ENCODE measurements around the gene ATP8A1. TPM values are rescaled to one million over a fixed set of nuclear protein-coding genes. Genes with fewer than 3 reads are reported as not detected.

The ATP8A1 gene
- total and polyA plus RNA-seq, 2 of the 8 experiments (the other 6 are each of a cell fraction or from before 2014, with no cell fraction given), result 3.7 to 14.9 TPM

GRCh38 chr4:42484630-42485029, 172.3 kb downstream of the ATP8A1 start:
- no peak overlapping the region for H2AK5ac ChIP-seq (ENCODE audit: low read depth, low read length)
- no peak for FAIRE-seq
- CTCF ChIA-PET (ENCODE audit: partially characterized antibody), result no interaction called here
- H4K20me1 ChIP-seq (replicated peaks in 1 of 2; ENCODE audit: control insufficient read depth in 1 of 2, insufficient read depth in 2 of 2, low read length in 2 of 2), result no peaks in the 10 kb centered on the region
- no peaks in the 10 kb centered on the region for H3K23me2 ChIP-seq (ENCODE audit: low read depth, low read length)
- H2BK120ac ChIP-seq (replicated peaks; ENCODE audit: low read depth, low read length), result no peak overlapping the region
- peak overlapping the region in 1 of 2 experiments; percentile 40; a peak in 1 of 4 replicates for H3K4me2 ChIP-seq (ENCODE audit: insufficient read depth in 1 of 2, low read depth in 2 of 2, low read length in 2 of 2)
- no peak overlapping the region for H3K4ac ChIP-seq (replicated peaks; ENCODE audit: insufficient read length, low read depth, low read length)
- no peaks in the 10 kb centered on the region for H3K79me1 ChIP-seq (ENCODE audit: low read depth, low read length)
- no peak overlapping the region for H4K8ac ChIP-seq (ENCODE audit: extremely low read depth, insufficient read depth, low read length)
- no peak for DNase-seq (ENCODE audit: low read depth in 1 of 2, low spot score in 2 of 2)
- peak overlapping the region in 1 of 4 experiments; percentile 13; a peak in 1 of 8 replicates for H3K4me3 ChIP-seq (ENCODE audit: extremely low read depth in 1 of 4, insufficient read depth in 2 of 4, low read depth in 3 of 4, low read length in 4 of 4)
- H4K91ac ChIP-seq (replicated peaks; ENCODE audit: insufficient read length, low read length), result no peak overlapping the region
- no peaks in the 10 kb centered on the region for H3K27me3 ChIP-seq (replicated peaks in 1 of 4; ENCODE audit: control insufficient read depth in 3 of 4, extremely low read depth in 1 of 4, insufficient read depth in 3 of 4, low read length in 3 of 4)
- 16% methylated on average over 4 of the region's 4 CpGs; no CpG with 5 or more reads in 1 of the 2 experiments for WGBS, 2 experiments (ENCODE audit: extremely low coverage in 1 of 2, insufficient coverage in 1 of 2, insufficient read length in 1 of 2, insufficient replicate concordance in 2 of 2, low coverage in 1 of 2, low lambda C conversion rate in 2 of 2, missing lambda C conversion rate in 1 of 2)
- H3K14ac ChIP-seq (ENCODE audit: insufficient read length), result no peak overlapping the region
- H3K27ac ChIP-seq (ENCODE audit: low read depth, low read length), result no peak overlapping the region
- POLR2A ChIA-PET (ENCODE audit: partially characterized antibody), result interaction anchor here (1.0 kb wide), 1 partner anchor 8 kb away, joined by 3 read pairs; no protein-coding TSS in a partner anchor
- no peaks in the 10 kb centered on the region for H3K79me2 ChIP-seq (ENCODE audit: control insufficient read depth in 1 of 2, insufficient read depth in 2 of 2, low read length in 2 of 2)
- peak overlapping the region; percentile 35 for H4K5ac ChIP-seq (ENCODE audit: insufficient read length, low read depth, low read length)
- H2BK15ac ChIP-seq (ENCODE audit: low read length), result no peak overlapping the region
- H3K9ac ChIP-seq (replicated peaks in 1 of 4; ENCODE audit: extremely low read depth in 1 of 4, low read depth in 3 of 4, low read length in 3 of 4), result no peak overlapping the region
- H2AFZ ChIP-seq (ENCODE audit: low read length), result no peak overlapping the region
- no peak overlapping the region for H3K23ac ChIP-seq (ENCODE audit: insufficient read length)
- H3K4me1 ChIP-seq (replicated peaks in 1 of 4; ENCODE audit: control insufficient read depth in 3 of 4, insufficient read depth in 4 of 4, low read length in 3 of 4), result peaks cover 1 to 29% (median 9%) of the 10 kb centered on the region in 4 experiments; a peak in 6 of 7 replicates
- H3K36me3 ChIP-seq (ENCODE audit: control insufficient read depth in 2 of 4, insufficient read depth in 4 of 4, low read length in 3 of 4), result no peaks in the 10 kb centered on the region
- H3K9me3 ChIP-seq (ENCODE audit: insufficient read depth in 2 of 2, low read depth in 1 of 2, low read length in 1 of 2), result no peaks in the 10 kb centered on the region
- no peak overlapping the region for H2BK5ac ChIP-seq (ENCODE audit: low read depth, low read length)
- H3K18ac ChIP-seq (ENCODE audit: extremely low read depth, low read length), result no peak overlapping the region
- H3K56ac ChIP-seq (replicated peaks; ENCODE audit: insufficient read length, low read depth, low read length), result no peak overlapping the region
- H2BK12ac ChIP-seq (ENCODE audit: low read depth, low read length), result no peak overlapping the region
- no peak overlapping the region for H2BK20ac ChIP-seq (ENCODE audit: low read length)
- TF ChIP-seq NANOG (IDR thresholded peaks at IDR 0.05; ENCODE audit: insufficient read depth, low read depth, low read length, poor library complexity, severe bottlenecking) (no peak), RFX5 (IDR thresholded peaks at IDR 0.05; ENCODE audit: borderline replicate concordance, low read depth, low read length) (no peak), MAX (IDR thresholded peaks at IDR 0.05) (no peak), HDAC2 (IDR thresholded peaks at IDR 0.05; ENCODE audit: borderline replicate concordance in 1 of 2, low read depth in 2 of 2, low read length in 2 of 2) (no peak), KDM4A (IDR thresholded peaks at IDR 0.05; ENCODE audit: low read depth, low read length, severe bottlenecking) (no peak), BCL11A (IDR thresholded peaks at IDR 0.05; ENCODE audit: low read depth in 2 of 2, low read length in 2 of 2) (no peak), KDM1A (IDR thresholded peaks at IDR 0.05; ENCODE audit: borderline replicate concordance, low read length) (no peak), SIRT6 (IDR thresholded peaks at IDR 0.05; ENCODE audit: low read length) (no peak), PHF8 (conservative IDR thresholded peaks at IDR 0.05; ENCODE audit: low read depth, low read length) (no peak), CEBPB (IDR thresholded peaks at IDR 0.05; ENCODE audit: low read depth, low read length) (no peak), KDM5A (IDR thresholded peaks at IDR 0.05; ENCODE audit: low read length) (no peak), TCF12 (IDR thresholded peaks at IDR 0.05; ENCODE audit: low read depth, low read length) (no peak), TEAD4 (IDR thresholded peaks at IDR 0.05; ENCODE audit: low read depth, low read length) (no peak), FOSL1 (IDR thresholded peaks at IDR 0.05; ENCODE audit: insufficient read depth, low read depth, low read length) (no peak), ASH2L (IDR thresholded peaks at IDR 0.05; ENCODE audit: low read length) (no peak)
